ENCODE data around the gene UNC5A.

Gene UNC5A

DNA sequence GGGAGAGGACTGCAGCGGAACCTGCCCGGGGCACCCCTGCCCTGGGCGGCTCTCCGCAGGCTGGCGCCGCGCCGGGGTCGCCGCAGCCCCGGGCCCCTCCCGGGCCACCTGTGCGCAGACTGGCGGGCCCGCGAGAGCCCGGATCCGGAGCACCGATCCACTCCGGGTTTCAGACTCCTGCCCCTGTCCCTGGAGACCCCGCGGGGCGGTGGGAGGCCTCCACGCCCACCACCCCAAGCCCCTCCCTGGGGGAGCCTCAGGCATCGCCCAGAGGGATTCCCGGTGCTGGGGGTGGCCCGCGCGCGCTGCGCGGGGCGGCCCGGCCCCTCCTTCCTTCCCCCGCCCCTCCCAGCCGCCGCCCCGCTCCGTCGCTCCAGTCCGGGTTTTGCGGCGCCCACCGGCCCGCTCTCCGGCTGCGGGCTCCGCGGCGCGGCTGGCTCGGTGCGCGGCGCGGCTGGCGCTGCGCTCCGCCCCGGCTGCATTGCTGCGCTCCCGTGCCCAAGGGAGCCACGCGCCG is at the start of gene UNC5A:
Gene UNC5A (plus strand): TSS at position 479 of the 517 bp plus-strand sequence. CDS start 192 bp downstream, outside the sequence.
- Histone ChIP-seq H3K27ac (no peak within 1 kb of the TSS), H3K4me3 (peak within 1 kb of the TSS; percentile 63)
- DNase-seq (ENCODE audit: low spot score) = no peak

DNA sequence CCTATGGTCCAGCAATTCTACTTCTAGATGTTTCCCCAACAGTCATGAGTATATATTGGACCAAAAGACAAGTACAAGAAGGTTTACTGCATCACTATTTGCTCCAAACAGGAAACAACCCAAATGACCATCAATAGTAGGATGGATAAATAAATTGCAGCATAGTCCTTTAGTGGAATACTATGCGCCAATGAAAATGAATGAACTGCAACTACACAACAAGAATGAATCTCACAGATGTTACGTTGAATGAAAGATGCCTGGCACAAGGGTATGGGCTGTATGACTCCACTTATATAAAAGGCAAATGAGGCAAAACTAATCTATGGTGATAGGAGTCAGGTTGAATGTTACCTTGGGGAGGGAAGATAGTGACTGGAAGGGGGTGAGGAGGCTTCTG is 48.6 kb upstream of the UNC5A start:
- Histone ChIP-seq H3K27ac (no peak overlapping the region), H3K4me3 (no peak overlapping the region)
- TF ChIP-seq CTCF (IDR thresholded peaks at IDR 0.05) = no peak
- DNase-seq (ENCODE audit: low spot score) = no peak

More for the DNA sequence above, at the start of gene UNC5A:
- TF ChIP-seq CTCF (IDR thresholded peaks at IDR 0.05) = no peak

DNA sequence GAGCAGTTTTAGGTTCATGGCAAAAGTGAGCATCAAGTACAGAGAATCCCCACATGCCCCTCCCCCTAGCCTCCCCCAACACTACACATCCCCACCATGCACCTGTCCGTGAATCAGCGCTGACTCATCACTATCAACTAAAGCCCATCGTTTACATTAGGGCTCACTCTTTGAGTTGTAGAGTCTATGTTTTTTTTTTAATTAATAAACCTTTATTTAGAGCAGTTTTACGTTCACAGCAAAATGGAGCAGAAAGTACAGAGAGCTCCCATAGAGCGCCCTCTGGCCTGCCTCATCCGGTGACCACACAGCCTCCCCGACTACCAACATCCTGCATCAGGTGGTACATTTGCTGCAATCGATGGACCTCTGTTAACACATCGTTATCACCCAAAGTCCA is 47.9 kb upstream of the UNC5A start:
- no peak for TF ChIP-seq CTCF (IDR thresholded peaks at IDR 0.05)
- no peak overlapping the region for H3K27ac ChIP-seq
- DNase-seq (ENCODE audit: low spot score) = no peak
- no peak overlapping the region for H3K4me3 ChIP-seq

DNA sequence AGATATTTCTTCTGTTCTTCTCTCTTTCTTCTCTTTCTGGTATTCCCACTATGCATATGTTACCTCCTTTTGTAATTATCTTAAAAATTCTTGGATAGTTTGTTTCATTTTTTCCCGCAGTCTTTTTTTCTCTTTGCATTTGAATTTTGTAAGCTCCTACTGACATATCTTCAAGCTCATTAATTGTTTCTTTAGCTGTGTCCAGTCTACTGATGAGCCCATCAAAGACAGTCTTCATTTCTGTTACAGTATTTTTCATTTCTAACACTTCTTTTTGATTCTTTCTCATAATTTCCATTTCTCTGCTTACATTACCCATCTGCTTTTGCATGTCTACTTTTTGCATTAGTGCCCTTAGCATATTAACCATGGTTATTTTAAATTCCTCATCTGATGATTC is 44.7 kb upstream of the UNC5A start:
- no peak for DNase-seq (ENCODE audit: low spot score)
- Histone ChIP-seq H3K4me3 (no peak overlapping the region), H3K27ac (no peak overlapping the region)
- TF ChIP-seq CTCF (IDR thresholded peaks at IDR 0.05) = no peak

- no peak for TF ChIP-seq CTCF (IDR thresholded peaks at IDR 0.05)
- Histone ChIP-seq H3K4me3 (no peak overlapping the region), H3K27ac (no peak overlapping the region)
- DNase-seq (ENCODE audit: low spot score) = peak; percentile 49
Measured at GRCh38 chr5:176768174-176768970, 42.0 kb upstream of the UNC5A start.

- peak; percentile 35 for DNase-seq (ENCODE audit: low spot score)
Measured at GRCh38 chr5:176769911-176770310, 40.4 kb upstream of the UNC5A start.

More at GRCh38 chr5:176769911-176770310, 40.4 kb upstream of the UNC5A start:
- H3K27ac ChIP-seq = no peak overlapping the region
- TF ChIP-seq CTCF (IDR thresholded peaks at IDR 0.05) = no peak
- no peak overlapping the region for H3K4me3 ChIP-seq
